ENCODE measurements around the gene C22orf31. TPM values are rescaled to one million over a fixed set of nuclear protein-coding genes. Genes with fewer than 3 reads are reported as not detected.
A peak's percentile ranks its signal among the peaks of the same experiment; 100 is the strongest.
"Not testable (repeated sequence)": the region's sequence is repeated elsewhere in the genome, so short reads cannot be mapped to it uniquely, and the experiment has no call there.

C22orf31 gene
- polyA plus RNA-seq, 12 donors: 1.2 to 3.6 (median 2.0) TPM; not detected in 2

- DNase-seq: no peak
Measured at GRCh38 chr22:29055192-29055830, 6.3 kb downstream of the C22orf31 start.

GRCh38 chr22:29054251-29054767, 7.3 kb downstream of the C22orf31 start:
- no peak for DNase-seq

GRCh38 chr22:29053048-29053702, 8.5 kb downstream of the C22orf31 start:
- no peak for DNase-seq

GRCh38 chr22:29050457-29050856, 11.2 kb downstream of the C22orf31 start:
- no peak for DNase-seq

- DNase-seq: no peak
Measured at GRCh38 chr22:29049655-29050263, 11.9 kb downstream of the C22orf31 start.

- DNase-seq: no peak
Measured at GRCh38 chr22:29048822-29049654, 12.6 kb downstream of the C22orf31 start.

GRCh38 chr22:29044657-29045176, 16.9 kb downstream of the C22orf31 start:
- DNase-seq: no peak

GRCh38 chr22:29043906-29044575, 17.6 kb downstream of the C22orf31 start:
- no peak for DNase-seq

GRCh38 chr22:29041408-29041807, 20.2 kb downstream of the C22orf31 start:
- DNase-seq: no peak

GRCh38 chr22:29040385-29041275, 21.0 kb downstream of the C22orf31 start:
- DNase-seq: peak; percentile 86

- DNase-seq: not testable (repeated sequence)
Measured at GRCh38 chr22:29039684-29040083, 21.9 kb downstream of the C22orf31 start.

GRCh38 chr22:29039148-29039547, 22.5 kb downstream of the C22orf31 start:
- DNase-seq: no peak

GRCh38 chr22:29037340-29037932, 24.2 kb downstream of the C22orf31 start:
- DNase-seq: no peak

- no peak for DNase-seq
Measured at GRCh38 chr22:29032584-29032983, 29.0 kb downstream of the C22orf31 start.

GRCh38 chr22:29032014-29032475, 29.6 kb downstream of the C22orf31 start:
- DNase-seq: no peak

GRCh38 chr22:29031227-29032011, 30.2 kb downstream of the C22orf31 start:
- DNase-seq: peak; percentile 54

GRCh38 chr22:29030618-29031226, 30.9 kb downstream of the C22orf31 start:
- DNase-seq: no peak

GRCh38 chr22:29030016-29030617, 31.5 kb downstream of the C22orf31 start:
- no peak for DNase-seq
